WTC11 (cell line): ENCODE results near the gene MARK3. TPM values are rescaled to one million over a fixed set of nuclear protein-coding genes. Genes with fewer than 3 reads are reported as not detected.
A peak's percentile ranks its signal among the peaks of the same experiment; 100 is the strongest.

Experiments used
- ATAC-seq: fragments of 200-7000 bp; cut with Tn5 transposase; 2 replicates; pipeline ENCODE4 v1.10.0; 2021; ENCODE audit warnings: mild to moderate bottlenecking, moderate library complexity
- CTCF ChIA-PET: fragments of 300-600 bp; sonication (Branson Sonifier 250); formaldehyde crosslinking; loops from one replicate; lab custom pipeline; 2021; ENCODE audit warnings: antibody characterized with exemption; lab: Charles Lee
- POLR2A ChIA-PET: fragments of 350-600 bp; sonication (Branson Sonifier 250); formaldehyde crosslinking; loops from one replicate; lab custom pipeline; 2021; ENCODE audit warnings: antibody characterized with exemption; lab: Charles Lee
- DNase-seq: peaks from one replicate; pipeline ENCODE4 v3.0.0; 2021; ENCODE audit warnings: low spot score
- H3K27ac Mint-ChIP-seq: 2 replicates; pipeline ENCODE4 v1.8.0; 2021; ENCODE audit warnings: mixed read lengths
- H3K27me3 Mint-ChIP-seq: 2 replicates; pipeline ENCODE4 v1.8.0; 2021; ENCODE audit warnings: low read depth, mild to moderate bottlenecking, moderate library complexity, mixed read lengths
- H3K36me3 Mint-ChIP-seq: 2 replicates; pipeline ENCODE4 v1.8.0; 2021; ENCODE audit warnings: mixed read lengths
- H3K4me1 Mint-ChIP-seq: 2 replicates; pipeline ENCODE4 v1.8.0; 2022; ENCODE audit warnings: mixed read lengths
- H3K4me3 Mint-ChIP-seq: 2 replicates; pipeline ENCODE4 v1.8.0; 2021; ENCODE audit warnings: mild to moderate bottlenecking, moderate library complexity, mixed read lengths
- H3K9me3 Mint-ChIP-seq: 2 replicates; pipeline ENCODE4 v1.8.0; 2021; ENCODE audit warnings: mixed read lengths
- ATF1 ChIP-seq: sonication (generic); formaldehyde crosslinking; IDR thresholded peaks from 2 replicates; pipeline ENCODE4 v1.8.1; 2023; ENCODE audit warnings: mild to moderate bottlenecking, moderate library complexity, missing genetic modification reagents
- ATF2 ChIP-seq: sonication (generic); formaldehyde crosslinking; IDR thresholded peaks from 2 replicates; pipeline ENCODE4 v1.8.1; 2022; ENCODE audit warnings: low read depth, missing genetic modification reagents, borderline replicate concordance
- CDX4 ChIP-seq: fragments of 250-450 bp; sonication (Bioruptor Pico); IDR thresholded peaks from 2 replicates; pipeline ENCODE4 v1.9.0; 2021; ENCODE audit warnings: moderate library complexity, mild to moderate bottlenecking, inconsistent platforms, borderline replicate concordance
- CREB1 ChIP-seq: sonication (generic); formaldehyde crosslinking; IDR thresholded peaks from 2 replicates; pipeline ENCODE4 v1.8.0; 2023; ENCODE audit warnings: mild to moderate bottlenecking, missing genetic modification reagents
- E2F4 ChIP-seq: sonication (generic); formaldehyde crosslinking; IDR thresholded peaks from 2 replicates; pipeline ENCODE4 v1.8.1; 2022; ENCODE audit warnings: low read depth, mild to moderate bottlenecking, moderate library complexity, missing genetic modification reagents, borderline replicate concordance
- ERG ChIP-seq: fragments of 250-450 bp; sonication (Bioruptor Pico); IDR thresholded peaks from 2 replicates; pipeline ENCODE4 v1.8.0; 2021; ENCODE audit warnings: mild to moderate bottlenecking
- ESRRA ChIP-seq: sonication (generic); formaldehyde crosslinking; IDR thresholded peaks from 2 replicates; pipeline ENCODE4 v1.8.1; 2022; ENCODE audit warnings: mild to moderate bottlenecking, missing genetic modification reagents, borderline replicate concordance
- FOXP4 ChIP-seq: sonication (generic); formaldehyde crosslinking; IDR thresholded peaks from 2 replicates; pipeline ENCODE4 v1.8.0; 2022; ENCODE audit warnings: mild to moderate bottlenecking, missing genetic modification reagents
- HMGA2 ChIP-seq: fragments of 250-450 bp; sonication (Bioruptor Pico); IDR thresholded peaks from 2 replicates; pipeline ENCODE4 v1.4.0; 2021; ENCODE audit warnings: mild to moderate bottlenecking, moderate library complexity
- IRF1 ChIP-seq: sonication (generic); formaldehyde crosslinking; IDR thresholded peaks from 2 replicates; pipeline ENCODE4 v1.8.0; 2023; ENCODE audit warnings: missing genetic modification reagents
- JAZF1 ChIP-seq: fragments of 250-450 bp; sonication (Bioruptor Pico); IDR thresholded peaks from 2 replicates; pipeline ENCODE4 v1.9.0; 2021; ENCODE audit warnings: moderate library complexity, mild to moderate bottlenecking, inconsistent platforms
- NR2C2 ChIP-seq: sonication (generic); formaldehyde crosslinking; IDR thresholded peaks from 2 replicates; pipeline ENCODE4 v1.8.0; 2022; ENCODE audit warnings: mild to moderate bottlenecking, missing genetic modification reagents
- PREB ChIP-seq: sonication (generic); formaldehyde crosslinking; IDR thresholded peaks from 2 replicates; pipeline ENCODE4 v1.8.1; 2022; ENCODE audit warnings: mild to moderate bottlenecking, missing genetic modification reagents, moderate library complexity, borderline replicate concordance
- SMAD4 ChIP-seq: sonication (generic); formaldehyde crosslinking; IDR thresholded peaks from 2 replicates; pipeline ENCODE4 v1.8.0; 2022; ENCODE audit warnings: mild to moderate bottlenecking, missing genetic modification reagents
- TEAD1 ChIP-seq: sonication (generic); formaldehyde crosslinking; IDR thresholded peaks from 2 replicates; pipeline ENCODE4 v1.8.0; 2022; ENCODE audit warnings: mild to moderate bottlenecking, missing genetic modification reagents
- USF1 ChIP-seq: sonication (generic); formaldehyde crosslinking; IDR thresholded peaks from 2 replicates; pipeline ENCODE4 v1.8.0; 2022; ENCODE audit warnings: mild to moderate bottlenecking, missing genetic modification reagents
- ZMAT4 ChIP-seq: fragments of 250-450 bp; sonication (Bioruptor Pico); IDR thresholded peaks from 2 replicates; pipeline ENCODE4 v1.9.0; 2021; ENCODE audit warnings: mild to moderate bottlenecking
- ZNF232 ChIP-seq: sonication (generic); formaldehyde crosslinking; IDR thresholded peaks from 2 replicates; pipeline ENCODE4 v1.8.0; 2022; ENCODE audit warnings: mild to moderate bottlenecking, missing genetic modification reagents
- ZNF281 ChIP-seq: sonication (generic); formaldehyde crosslinking; IDR thresholded peaks from 2 replicates; pipeline ENCODE4 v1.8.0; 2023; ENCODE audit warnings: mild to moderate bottlenecking, missing genetic modification reagents
- ZNF396 ChIP-seq: fragments of 250-450 bp; sonication (Bioruptor Pico); IDR thresholded peaks from 2 replicates; pipeline ENCODE4 v1.8.0; 2021; ENCODE audit warnings: mild to moderate bottlenecking, moderate library complexity, borderline replicate concordance
- ZNF671 ChIP-seq: fragments of 250-450 bp; sonication (Bioruptor Pico); IDR thresholded peaks from 2 replicates; pipeline ENCODE4 v1.8.0; 2021; ENCODE audit warnings: mild to moderate bottlenecking
- total RNA-seq: library from RNA; stranded (reverse); gene quantifications from 3 replicates; pipeline ENCODE4 v1.2.3, GENCODE V29; 2021

The MARK3 gene
- total RNA-seq, 1 experiment from 2014 or later: 93.7 TPM

GRCh38 chr14:103520657-103521437 is 135.6 kb downstream of the MARK3 start (continued):
- no peak for TF ChIP-seq CDX4 (CRISPR knock-in tag)
- TF ChIP-seq ATF1: 0 out of 2 replicates have a peak, but pooled peaks have one; percentile 28
- no peak for TF ChIP-seq NR2C2
- TF ChIP-seq ERG (CRISPR knock-in tag): no peak
- TF ChIP-seq ZNF281: peak; percentile 72; the same call in 1 of the 2 replicates
- no peak for TF ChIP-seq PREB (CRISPR knock-in tag)
- no peak for TF ChIP-seq ZNF396 (CRISPR knock-in tag)
- no peak for TF ChIP-seq SMAD4 (CRISPR knock-in tag)
- no peak for TF ChIP-seq ATF2 (CRISPR knock-in tag)
- TF ChIP-seq ZNF232: peak; percentile 77; the same call in 1 of the 2 replicates
- TF ChIP-seq ZNF671 (CRISPR knock-in tag): no peak

GRCh38 chr14:103521438-103521950 is 136.3 kb downstream of the MARK3 start:
- no peaks in the 10 kb centered on the region for H3K9me3 Mint-ChIP-seq
- CTCF ChIA-PET: interaction anchor here (0.6 to 12.2 kb wide), 12 partner anchors 8 to 417 kb away, joined by 3 to 455 read pairs (median 8); partner anchors contain the start of genes BAG5 and TRMT61A
- POLR2A ChIA-PET: interaction anchor here (1.3 to 8.3 kb wide), 3 partner anchors 8 to 20 kb away, joined by 4 to 65 read pairs (median 5); partner anchors contain the start of gene TRMT61A
- no peak overlapping the region for H3K4me3 Mint-ChIP-seq
- H3K4me1 Mint-ChIP-seq: peaks cover 22% of the 10 kb centered on the region
- DNase-seq: peak; percentile 33
- H3K27me3 Mint-ChIP-seq: peaks cover 27% of the 10 kb centered on the region
- ATAC-seq: no peak
- TF ChIP-seq ESRRA: no peak
- no peak for TF ChIP-seq JAZF1 (CRISPR knock-in tag)
- peak; percentile 35; the same call in 1 of the 2 replicates for TF ChIP-seq E2F4 (CRISPR knock-in tag)
- no peak for TF ChIP-seq USF1 (CRISPR knock-in tag)
- peak; percentile 24; the same call in 1 of the 2 replicates for TF ChIP-seq FOXP4 (CRISPR knock-in tag)
- TF ChIP-seq TEAD1 (CRISPR knock-in tag): no peak
- no peak for TF ChIP-seq CREB1 (CRISPR knock-in tag)
- no peak for TF ChIP-seq HMGA2 (CRISPR knock-in tag)
- TF ChIP-seq ZMAT4: no peak
- peak; percentile 33; the same call in 1 of the 2 replicates for TF ChIP-seq IRF1 (CRISPR knock-in tag)
- no peak overlapping the region for H3K27ac Mint-ChIP-seq
- peaks cover 12% of the 10 kb centered on the region for H3K36me3 Mint-ChIP-seq
